HepG2 (cell line): ENCODE measurements around the gene HOXB2.

Experiments used
- CHD2 ChIP-seq: IDR thresholded peaks from 2 replicates; pipeline ENCODE4 v1.6.1; 2011; ENCODE audit warnings: low read depth, low read length, improper control_type of control experiment
- DNMT1 ChIP-seq: sonication (generic); formaldehyde crosslinking; IDR thresholded peaks from 2 replicates; pipeline ENCODE4 v1.5.1; 2020; ENCODE audit warnings: mild to moderate bottlenecking, missing genetic modification reagents
- FOXJ3 ChIP-seq: sonication (generic); formaldehyde crosslinking; IDR thresholded peaks from 2 replicates; pipeline ENCODE4 v1.4.0; 2020; ENCODE audit warnings: missing genetic modification reagents, mild to moderate bottlenecking, borderline replicate concordance
- HOXA9 ChIP-seq: sonication (generic); formaldehyde crosslinking; IDR thresholded peaks from 2 replicates; pipeline ENCODE4 v1.8.1; 2022; ENCODE audit warnings: missing genetic modification reagents, mild to moderate bottlenecking, moderate library complexity, borderline replicate concordance
- KLF9 ChIP-seq: IDR thresholded peaks from 2 replicates; pipeline ENCODE4 v1.6.1; 2016; ENCODE audit warnings: low read depth
- NFYB ChIP-seq: sonication (generic); formaldehyde crosslinking; IDR thresholded peaks from 2 replicates; pipeline ENCODE4 v1.4.0; 2020; ENCODE audit warnings: missing genetic modification reagents
- POLR2A ChIP-seq, 2 experiments: IDR thresholded peaks; 2 replicates each; pipeline ENCODE4 v1.6.1; 2011; ENCODE audit warnings: low read depth in 2 of 2, low read length in 2 of 2, mild to moderate bottlenecking in 1 of 2, moderate library complexity in 1 of 2; ENCODE audit not compliant: insufficient read depth in 1 of 2
- ZBTB20 ChIP-seq: sonication (generic); formaldehyde crosslinking; IDR thresholded peaks from 2 replicates; pipeline ENCODE4 v1.8.1; 2023; ENCODE audit warnings: missing genetic modification reagents, low read depth, mild to moderate bottlenecking, borderline replicate concordance
- TF ChIP-seq, protein P1 (sequence below): sonication (generic); formaldehyde crosslinking; IDR thresholded peaks from 2 replicates; pipeline ENCODE4 v1.5.1; 2020; ENCODE audit warnings: mild to moderate bottlenecking, missing genetic modification reagents, moderate library complexity

GRCh38 chr17:48526608-48527546 lies 18.0 kb downstream of the HOXB2 start:
- TF ChIP-seq DNMT1 (CRISPR knock-in tag): no peak
- TF ChIP-seq NFYB (CRISPR knock-in tag): no peak
- TF ChIP-seq, protein P1, sequence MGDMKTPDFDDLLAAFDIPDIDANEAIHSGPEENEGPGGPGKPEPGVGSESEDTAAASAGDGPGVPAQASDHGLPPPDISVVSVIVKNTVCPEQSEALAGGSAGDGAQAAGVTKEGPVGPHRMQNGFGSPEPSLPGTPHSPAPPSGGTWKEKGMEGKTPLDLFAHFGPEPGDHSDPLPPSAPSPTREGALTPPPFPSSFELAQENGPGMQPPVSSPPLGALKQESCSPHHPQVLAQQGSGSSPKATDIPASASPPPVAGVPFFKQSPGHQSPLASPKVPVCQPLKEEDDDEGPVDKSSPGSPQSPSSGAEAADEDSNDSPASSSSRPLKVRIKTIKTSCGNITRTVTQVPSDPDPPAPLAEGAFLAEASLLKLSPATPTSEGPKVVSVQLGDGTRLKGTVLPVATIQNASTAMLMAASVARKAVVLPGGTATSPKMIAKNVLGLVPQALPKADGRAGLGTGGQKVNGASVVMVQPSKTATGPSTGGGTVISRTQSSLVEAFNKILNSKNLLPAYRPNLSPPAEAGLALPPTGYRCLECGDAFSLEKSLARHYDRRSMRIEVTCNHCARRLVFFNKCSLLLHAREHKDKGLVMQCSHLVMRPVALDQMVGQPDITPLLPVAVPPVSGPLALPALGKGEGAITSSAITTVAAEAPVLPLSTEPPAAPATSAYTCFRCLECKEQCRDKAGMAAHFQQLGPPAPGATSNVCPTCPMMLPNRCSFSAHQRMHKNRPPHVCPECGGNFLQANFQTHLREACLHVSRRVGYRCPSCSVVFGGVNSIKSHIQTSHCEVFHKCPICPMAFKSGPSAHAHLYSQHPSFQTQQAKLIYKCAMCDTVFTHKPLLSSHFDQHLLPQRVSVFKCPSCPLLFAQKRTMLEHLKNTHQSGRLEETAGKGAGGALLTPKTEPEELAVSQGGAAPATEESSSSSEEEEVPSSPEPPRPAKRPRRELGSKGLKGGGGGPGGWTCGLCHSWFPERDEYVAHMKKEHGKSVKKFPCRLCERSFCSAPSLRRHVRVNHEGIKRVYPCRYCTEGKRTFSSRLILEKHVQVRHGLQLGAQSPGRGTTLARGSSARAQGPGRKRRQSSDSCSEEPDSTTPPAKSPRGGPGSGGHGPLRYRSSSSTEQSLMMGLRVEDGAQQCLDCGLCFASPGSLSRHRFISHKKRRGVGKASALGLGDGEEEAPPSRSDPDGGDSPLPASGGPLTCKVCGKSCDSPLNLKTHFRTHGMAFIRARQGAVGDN (CRISPR knock-in tag): no peak
- TF ChIP-seq KLF9 (CRISPR knock-in tag): no peak
- no peak for TF ChIP-seq CHD2
- TF ChIP-seq POLR2A (IDR thresholded peaks at IDR 0.05; ENCODE audit: insufficient read depth in 1 of 2, low read depth in 2 of 2, low read length in 2 of 2): no peak
- no peak for TF ChIP-seq FOXJ3
- TF ChIP-seq HOXA9 (CRISPR knock-in tag): no peak
- no peak for TF ChIP-seq ZBTB20 (CRISPR knock-in tag)
